HG03064 (cell line): ENCODE data around the gene LIFR.

ENCODE experiments used
- ATAC-seq: cut with Tn5 transposase; IDR thresholded peaks from one replicate; pipeline ENCODE4 v1.9.1; 2021; ENCODE audit warnings: low read depth; ENCODE audit not compliant: unreplicated experiment

The LIFR gene

DNA sequence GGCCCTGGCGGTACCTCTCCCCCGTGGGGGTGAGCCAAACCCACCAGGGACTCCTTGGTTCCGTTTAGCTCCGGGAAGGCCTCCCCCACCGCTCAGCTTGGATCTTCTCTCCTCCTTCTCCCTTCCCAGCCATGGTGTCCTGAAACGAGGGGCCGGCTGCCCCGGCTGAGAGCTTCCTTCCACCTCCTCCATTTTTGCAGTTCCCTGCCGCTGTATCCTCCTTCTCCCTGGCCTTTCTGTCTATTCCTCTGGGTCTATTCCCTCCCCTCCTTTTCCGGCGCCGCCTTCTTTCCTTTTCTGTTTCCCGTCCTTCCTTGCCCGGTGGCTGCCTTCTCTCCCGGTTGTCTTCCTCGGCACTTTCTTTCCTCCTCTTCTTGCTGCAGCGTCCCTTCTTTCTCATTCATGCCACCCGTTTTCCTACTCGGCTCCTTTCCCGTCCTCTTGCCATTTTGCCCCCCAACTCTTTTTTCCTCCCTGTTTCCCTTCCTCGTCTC, 110.4 kb downstream of the LIFR start:
- ATAC-seq = no peak

DNA sequence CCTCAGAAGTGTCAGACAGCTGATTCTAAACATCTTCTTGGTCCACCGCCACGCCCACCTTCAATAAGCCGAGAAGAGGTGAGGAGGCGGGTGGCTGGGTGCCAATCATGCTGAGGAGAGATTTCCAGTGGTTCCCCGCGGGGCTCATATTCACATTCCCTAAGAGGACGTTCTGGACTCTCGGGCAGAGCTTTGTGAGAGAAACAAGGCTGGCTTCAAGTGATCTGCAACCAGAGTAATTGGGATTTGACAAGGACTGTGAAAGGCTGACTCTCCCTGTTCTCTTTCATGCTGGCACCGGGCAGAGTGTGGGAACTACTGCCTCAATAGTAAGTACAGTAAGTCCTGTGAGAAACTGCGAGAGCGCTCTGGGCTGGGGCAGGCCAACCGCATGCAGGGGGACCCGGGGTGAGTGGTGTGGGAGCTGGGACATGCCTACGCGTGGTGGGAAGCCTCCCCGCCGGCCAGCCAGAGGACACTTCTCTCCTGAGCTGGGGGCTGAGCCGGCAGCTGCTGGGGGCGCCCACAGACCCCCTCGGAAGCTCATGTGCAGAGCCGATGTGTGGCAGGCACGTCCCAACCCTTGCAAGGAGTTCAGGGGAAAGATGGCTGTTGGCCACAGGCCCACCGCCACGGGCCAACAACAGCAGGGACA, 110.9 kb downstream of the LIFR start:
- no peak for ATAC-seq

DNA sequence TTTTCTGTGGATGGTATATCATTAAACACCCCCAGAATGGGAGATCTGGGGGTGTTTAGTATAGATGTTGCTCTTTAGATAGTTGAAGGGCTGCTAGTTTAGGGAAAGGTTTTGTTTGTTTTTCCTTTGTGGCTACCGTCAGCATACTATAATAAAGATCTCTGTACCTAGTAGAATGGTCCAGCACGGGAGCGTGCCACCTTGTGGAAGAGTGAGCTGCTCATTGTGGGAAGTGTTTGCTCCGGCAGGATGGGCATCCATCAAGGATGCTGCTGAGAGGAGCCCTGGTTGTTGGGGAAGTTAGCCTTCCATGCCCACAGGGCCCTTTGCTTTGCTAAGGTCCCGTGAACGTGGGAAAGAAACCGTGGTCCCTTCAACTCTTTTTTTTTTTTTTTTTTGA, 113.1 kb downstream of the LIFR start:
- ATAC-seq = no peak

DNA sequence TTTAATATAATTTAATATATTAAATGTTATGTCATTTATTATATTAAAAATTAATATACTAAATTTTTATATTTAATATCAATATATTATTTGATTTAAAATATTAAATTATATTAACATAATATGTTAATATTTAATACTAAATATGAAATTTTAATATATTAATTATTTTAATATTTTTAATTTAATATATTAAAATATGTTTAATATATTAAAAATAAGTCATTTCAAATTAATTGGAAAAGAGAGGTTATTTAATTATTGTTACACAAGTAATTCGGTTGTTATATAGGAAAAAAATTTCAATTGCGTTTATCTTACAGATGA, 114.2 kb downstream of the LIFR start:
- ATAC-seq = no peak

DNA sequence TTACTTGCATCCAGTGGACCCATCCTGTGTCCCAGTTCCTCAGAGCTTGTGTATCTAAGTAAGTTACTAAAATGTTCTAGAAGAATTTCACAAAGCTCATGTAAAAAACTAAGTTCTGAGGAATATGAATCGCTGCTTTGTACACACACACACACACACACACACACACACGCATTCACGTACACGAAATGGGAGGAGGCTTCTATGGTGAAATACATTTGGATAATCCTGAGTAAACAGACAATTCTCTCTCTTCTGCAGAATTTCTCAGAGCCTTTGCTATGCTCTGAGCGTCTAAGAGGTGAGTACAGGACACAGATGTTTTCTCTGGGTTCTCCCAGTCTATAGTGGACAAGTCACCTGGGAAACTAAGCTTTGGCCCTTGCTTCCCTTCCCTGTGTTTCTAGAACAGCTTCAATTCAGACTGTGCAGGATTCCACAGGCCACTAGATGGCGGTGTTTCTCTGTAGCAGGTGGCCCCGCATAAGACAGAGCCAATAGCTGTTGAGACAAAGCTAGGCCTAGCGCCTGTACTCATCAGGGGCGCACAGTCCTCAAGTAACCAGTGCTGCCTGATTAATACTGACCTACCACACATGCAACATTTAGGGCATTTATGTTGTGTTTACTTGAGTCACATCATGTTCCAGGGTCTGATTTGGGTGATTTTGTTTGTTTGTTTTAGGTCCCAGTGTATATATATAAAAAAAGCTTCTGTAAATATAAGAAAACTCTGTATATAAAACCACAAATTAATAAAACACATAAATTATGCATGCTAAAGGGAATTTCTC, 114.8 kb downstream of the LIFR start:
- peak; percentile 99 for ATAC-seq

DNA sequence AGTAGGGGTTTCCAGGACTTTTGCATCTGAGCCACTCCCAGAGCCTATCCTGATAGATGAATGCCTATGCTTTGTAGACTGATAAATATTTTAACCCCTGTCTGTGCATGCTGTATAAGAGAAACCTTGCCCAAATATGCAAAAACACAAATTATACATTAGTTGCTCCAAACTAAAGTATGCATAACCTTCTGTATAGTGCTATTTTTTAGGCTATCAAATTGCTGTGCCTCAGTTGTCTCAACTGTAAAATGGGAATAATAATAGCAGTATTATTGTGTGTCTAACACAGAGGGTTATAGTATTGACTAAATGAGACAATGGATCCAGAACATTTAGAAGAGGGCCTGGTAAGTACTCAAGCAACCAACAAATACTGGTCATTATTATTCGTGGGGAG, 117.7 kb downstream of the LIFR start:
- no peak for ATAC-seq

DNA sequence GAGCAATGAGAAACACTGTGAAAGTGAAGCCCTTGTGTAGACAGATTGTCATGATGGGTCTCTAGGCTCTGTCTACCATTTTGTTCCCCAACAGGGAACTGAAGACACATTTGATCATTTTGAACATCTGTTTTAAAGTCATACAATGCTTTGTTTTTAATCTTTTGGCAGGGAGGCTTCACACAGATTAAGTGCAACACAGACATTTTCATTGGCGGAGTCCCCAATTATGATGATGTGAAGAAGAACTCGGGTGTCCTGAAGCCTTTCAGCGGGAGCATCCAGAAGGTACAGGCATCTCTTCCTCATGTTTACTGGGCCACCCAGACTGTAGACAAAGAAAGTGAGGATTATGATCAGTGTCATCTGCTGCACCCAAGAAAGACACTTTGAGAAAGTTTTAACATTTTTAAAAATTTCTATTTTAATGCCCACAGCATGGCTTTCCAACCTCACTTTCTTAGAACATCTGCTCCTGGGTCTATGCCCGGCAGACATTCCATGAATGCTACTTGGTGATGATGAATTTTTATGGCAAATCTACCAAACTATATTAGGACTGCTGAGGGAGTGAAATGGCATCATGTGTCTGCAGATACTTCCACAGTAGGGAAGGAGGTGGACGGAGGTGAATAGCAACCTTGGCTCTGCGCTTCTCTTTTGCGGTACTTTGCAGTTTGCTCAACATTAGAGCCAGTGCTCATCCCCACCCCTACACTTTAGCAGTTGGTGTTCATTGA, 121.3 kb downstream of the LIFR start:
- ATAC-seq = no peak

DNA sequence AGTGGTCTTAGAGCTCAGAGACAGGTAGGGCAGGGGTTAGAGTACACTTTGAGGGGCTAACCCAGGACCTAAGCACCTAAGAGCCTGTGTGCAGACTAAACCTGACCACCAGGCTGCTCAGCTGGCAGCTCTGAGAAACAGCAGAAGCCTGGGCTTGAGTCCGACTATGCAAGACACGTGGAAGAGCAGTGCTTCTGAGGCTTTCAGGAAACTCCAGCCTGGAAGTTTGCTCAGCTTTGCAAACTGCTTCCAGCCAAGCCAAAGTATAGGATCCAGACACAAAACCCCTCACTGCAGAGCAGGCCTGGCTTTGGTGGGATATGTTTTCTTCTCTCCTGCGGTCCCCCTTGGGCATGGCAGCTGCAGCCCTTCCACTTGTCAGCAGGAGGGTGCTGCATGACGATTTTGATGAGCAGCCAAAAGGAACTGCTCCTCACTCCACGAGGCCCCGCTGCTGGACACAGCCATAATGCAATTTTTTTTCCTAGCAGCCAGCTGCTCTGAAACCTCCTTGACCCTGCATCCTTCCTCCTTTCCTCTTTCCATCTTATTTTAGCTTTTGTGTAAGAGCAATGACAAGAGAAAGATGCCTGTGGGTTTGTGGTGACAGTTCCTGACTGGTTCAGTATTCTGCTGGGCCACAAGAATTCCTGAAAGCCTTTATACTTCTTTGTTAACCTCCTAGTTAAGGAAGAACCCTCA, 123.1 kb downstream of the LIFR start:
- ATAC-seq = no peak

DNA sequence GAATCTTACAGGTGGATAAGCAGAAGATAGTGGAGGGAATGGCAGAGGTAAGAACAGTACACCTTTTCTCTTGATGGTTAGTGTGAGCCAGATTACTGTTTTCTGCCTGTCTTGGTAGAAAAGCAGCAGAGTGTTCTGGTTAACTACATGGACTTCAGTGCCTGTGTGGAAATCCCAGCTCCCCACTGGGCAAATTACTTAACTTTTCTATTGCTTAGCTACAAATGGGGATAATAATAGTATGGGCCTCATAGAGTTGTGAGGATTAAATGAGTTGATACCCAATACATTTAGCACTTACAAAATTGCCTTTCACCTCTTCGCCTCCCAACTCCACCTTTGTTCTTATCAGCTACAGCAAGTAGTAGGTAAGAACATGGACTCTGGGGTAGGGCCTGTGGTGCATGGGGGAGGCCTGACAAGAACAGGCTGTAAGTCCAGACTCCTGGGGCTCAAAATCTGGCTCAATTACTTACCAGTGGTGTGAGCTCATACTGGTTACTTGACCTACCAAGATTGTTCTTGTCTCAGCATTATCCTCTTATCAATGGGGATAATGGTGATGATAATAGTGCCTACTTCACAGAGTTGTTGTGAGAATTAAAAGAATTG, 125.1 kb downstream of the LIFR start:
- no peak for ATAC-seq

DNA sequence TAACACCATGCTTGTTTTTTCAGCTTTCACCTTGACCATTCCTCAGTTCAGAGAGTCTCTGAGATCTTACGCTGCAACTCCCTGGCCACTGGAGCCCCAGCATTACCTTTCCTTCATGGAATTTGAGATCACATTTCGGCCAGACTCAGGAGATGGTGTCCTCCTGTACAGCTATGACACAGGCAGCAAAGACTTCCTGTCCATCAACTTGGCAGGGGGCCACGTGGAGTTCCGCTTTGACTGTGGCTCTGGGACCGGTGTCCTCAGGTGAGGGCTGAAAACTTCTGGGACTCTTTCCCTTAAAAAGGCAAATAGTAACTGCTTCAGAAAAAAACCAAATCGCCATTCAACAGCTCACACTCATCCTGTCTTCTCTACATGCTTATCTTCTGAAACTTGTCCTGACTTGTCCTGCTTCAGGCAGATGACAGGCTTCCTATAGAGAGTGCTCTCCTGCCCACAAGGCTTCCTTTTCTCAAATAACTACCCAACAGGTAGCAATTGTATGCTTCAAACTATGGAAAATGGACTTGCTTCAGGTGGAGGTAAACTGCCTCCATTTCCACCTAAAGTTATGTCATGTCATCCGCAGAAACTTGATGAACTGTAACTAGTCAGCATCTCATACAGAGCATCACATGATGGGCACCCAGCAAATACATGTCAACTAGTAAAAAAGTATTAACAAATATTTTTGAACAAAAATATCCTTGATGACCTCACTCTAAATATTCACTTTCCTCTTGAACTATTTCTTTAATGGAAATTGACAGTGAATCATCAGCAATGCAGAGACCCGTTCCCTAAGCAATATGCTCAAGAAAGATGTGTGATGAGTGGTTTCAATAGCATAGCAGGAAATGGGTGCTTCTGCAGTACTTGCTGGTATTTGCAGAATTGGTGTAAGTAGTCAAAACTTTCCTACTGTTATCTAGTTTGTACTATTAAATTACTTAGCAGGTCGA, 129.2 kb downstream of the LIFR start:
- ATAC-seq = no peak

DNA sequence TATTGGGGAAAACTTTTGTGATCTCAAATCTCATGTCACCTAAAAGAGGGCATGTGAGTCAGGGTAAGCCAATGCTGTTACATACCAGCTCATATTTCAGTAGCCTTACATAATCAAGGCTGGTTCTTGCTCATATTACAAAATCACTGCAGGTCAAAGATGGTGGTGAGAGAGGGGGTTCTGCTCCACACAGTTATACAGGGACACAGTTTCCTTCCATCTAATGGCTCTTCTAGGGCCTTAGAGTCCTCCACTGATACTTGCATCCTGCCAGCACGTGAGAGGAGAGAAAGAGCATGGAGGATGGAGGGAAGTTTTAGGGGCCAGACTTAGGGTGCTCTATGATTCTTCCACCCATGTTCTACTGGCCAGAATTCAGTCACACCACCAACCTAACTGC, 130.0 kb downstream of the LIFR start:
- ATAC-seq = no peak
